SW480 (cell line): Measurements from ENCODE around the gene SSH3.
A peak's percentile ranks its signal among the peaks of the same experiment; 100 is the strongest.

Experiments used
- DNase-seq: peaks from one replicate; pipeline ENCODE4 v3.0.0-alpha.2; 2016; ENCODE audit warnings: low spot score

The SSH3 gene

DNA sequence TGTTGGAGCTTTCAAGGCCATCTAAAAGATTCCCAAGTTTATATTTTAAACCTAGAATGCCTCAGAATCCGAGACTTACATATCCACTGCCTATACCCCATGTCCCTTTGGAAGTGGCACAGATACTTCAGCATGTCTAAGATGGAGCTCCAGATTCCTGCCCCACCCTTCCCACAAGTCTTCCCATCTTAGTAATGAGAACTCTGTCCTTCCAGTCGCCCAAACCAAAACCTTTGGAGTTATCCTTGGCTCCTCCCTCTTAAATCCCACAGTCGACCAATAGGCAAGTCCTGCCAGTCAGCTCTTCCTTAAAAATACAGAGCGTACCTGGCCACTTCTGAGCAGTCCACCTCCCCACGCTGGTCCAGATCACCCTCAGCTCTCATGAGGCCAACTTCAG lies 45.7 kb downstream of the SSH3 start:
- DNase-seq, result no peak

DNA sequence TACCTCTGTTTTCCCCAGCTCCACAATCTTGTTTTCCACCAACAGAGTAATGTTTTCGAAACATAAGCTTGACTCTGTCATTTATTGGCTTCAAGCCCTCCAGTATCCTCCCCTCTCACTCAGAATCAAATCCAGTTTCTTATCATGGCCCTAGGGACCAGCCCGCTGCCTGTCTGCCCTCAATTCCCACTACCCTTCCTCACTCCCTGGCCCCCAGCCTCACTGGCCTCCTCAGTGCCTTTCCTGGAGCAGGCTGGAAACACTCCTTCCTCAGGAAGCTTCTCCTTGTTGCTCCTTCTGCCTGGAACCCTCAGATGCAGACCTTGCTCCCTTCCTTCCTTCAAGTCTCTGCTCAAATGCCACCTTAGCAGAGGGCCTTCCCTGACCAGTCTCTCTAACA lies 46.1 kb downstream of the SSH3 start:
- no peak for DNase-seq

DNA sequence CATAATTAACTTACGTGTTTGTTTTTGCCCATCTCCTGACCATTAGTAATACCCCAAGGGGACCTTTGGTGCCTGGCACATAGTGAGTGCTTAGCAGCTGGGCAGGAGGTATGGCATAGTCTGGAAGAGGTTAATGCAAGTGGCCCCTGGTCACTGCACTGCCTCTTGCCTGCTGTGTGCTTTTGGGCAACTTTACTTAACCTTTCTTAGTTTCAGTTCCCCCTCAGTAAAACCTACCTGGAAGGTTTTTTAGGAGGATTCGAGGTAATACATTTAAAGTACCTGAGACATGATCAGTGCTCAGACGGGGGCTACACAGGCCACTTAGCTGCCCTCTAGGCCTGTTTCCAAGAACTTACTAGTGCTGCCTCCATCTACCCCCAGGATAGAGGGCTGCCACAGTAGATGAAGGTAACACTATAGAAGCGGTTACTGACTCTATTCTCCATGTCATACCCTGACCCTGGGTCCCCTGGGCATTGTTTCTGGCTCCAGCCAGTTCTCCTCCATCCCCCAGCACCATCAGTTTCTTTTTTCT lies 46.7 kb downstream of the SSH3 start:
- no peak for DNase-seq

DNA sequence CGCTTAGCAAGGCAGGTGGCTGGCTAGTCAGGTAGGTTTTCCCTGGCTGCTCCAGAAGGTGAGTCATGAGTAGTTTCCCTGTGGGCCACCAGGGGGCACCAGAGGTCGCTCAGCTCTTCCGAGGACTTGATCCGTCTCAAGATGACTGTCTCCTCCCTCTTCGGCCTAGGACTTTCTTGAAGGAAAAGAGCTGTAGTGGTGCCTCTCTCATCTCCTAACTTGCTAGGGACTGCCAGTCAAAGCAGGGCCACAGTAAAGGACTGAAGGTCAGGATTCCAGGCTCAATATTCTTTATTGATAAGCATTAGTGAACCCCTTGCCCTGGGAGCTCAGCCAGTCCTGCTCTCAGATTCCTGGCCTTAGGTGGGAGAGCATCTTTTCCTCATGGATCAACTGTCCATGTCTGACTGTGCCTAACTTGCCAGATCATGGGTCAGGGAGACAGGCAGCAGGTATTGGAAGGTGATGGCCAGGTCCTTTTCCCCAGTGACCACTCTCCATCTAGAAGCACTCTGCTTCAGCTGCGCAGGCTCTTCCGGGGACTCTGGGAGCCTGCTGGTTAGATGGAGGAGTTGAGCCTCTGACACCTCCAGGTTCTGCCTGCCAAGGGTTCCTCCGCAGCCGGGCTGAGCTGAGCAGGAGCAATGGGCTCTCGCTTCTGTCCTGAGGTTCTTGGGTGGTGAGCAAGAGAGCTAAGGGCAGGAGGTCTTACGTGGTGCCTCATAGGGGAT lies 48.1 kb downstream of the SSH3 start:
- peak; percentile 74 for DNase-seq

DNA sequence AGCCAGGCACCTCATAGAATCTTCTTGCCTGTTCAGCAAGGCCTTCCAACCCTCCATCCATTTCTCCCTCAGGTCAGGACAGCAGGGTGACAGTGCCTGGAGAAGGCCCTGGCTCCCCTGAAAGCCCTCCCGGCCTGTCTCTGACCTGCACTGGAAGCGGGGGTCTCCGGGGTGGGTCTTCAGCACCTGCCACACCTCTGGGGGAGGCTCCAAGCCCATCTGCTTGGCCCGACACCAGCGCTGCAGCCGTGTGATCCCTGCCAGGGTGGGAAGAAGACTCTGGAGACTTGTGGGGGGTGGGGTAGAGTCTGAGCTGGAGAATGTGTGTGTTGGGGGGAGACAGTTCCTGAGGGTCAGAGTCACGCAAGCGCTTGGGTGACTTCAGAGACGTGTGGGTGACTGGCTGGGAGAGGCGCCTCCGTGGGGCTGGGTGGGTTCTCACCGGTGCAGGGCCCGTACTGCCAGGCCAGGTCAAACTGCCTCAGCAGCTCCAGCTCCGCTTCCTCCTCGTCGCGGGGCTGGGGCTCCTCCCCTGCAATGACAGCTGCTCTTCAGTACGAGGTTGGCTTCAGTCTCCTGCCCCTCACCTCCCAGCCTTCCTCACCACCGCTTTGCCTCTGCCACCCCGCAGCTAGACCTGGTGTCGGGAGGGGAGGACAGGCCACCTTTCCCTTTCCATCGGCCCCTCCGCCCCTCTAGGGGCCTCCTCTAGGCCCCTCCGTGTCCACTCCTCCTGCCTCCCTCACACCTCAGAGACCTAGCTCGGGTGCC lies 49.4 kb downstream of the SSH3 start:
- peak; percentile 65 for DNase-seq

DNA sequence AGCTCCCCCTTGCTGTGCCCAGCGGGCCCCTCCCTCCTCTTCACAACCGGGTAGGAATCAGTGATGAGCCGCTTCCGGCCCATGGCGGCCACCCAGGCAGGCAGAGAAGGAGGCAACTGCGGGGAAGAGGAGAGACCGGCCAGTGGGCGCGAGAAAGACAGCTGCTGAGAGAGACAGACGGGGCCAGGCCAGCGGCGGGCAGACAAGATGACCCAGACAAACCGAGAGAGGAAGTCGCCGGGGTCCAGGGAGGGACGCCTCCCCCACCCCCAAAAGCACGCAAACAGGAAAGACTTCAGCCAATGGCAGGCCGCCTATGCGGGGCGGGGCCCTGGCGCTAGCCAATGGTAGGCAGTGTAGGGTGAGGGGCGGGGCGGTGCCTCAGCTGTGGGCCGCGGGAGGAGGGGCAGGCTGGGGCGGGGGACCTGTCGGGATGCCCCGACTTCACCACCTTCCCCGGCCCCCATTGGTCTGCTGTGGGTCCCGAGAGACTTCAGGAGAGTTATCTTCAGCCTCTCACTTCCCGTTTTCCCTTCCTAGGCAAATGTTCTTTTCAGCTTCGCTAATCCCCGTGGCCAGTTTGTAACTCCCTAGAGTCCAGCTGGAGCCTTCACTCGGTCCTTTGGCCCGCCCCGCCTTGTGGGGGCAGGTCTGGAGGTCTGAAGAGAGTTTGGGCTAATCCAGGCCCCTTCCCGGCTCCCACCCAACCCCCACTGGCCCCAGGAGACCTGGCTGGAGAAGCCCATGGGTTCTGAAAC lies 50.2 kb downstream of the SSH3 start, which contains the start of gene POLD4:
TSS of gene POLD4 (minus strand) at position 230 of the 758 bp plus-strand sequence. CDS start at position 83, 147 bp downstream.
- DNase-seq, result peak; percentile 95

DNA sequence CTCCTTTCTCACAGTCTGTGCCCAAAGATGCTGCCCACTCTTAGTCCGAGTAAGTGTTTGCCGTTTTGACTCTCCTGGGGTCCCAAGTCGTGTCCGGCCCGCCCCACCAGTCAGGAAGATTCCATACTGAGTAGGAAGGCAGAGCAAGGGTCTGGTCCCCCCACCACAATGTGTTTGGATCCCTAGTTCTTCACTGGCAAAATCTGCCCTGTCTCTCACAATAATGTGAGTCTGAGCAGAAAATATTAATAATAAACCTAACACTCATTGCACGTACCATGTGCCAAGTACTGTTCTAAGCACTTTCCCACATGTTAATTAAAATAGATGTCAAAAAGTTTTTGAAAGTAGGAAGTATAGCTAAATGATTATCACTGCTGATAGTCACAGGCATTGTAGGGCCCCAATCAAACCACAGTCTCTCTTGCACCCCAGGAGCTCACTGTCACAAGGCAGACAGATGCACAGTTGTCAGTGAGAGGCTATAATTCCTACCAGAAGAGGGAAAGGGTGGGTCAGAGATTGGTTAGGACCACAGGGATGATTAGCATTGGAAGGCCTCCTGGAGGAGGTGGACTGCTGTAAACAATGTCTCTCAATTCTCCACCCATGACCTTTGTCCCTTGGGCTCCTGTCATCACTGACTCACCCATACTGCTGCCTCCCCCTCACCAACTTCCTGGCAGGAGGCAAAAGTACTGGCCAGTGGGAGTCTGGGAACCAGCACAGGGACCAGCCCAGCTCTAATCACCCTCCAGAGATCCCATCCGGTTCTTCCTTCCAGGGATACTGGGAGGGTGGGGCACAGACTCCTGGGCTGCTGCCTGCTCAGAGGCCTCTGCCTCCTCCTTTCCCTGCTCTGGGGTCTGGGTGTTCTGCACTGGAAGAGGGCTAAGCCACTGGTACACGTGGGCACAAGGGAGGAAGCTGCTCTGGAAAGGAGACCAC lies 51.0 kb downstream of the SSH3 start:
- DNase-seq, result peak; percentile 99

DNA sequence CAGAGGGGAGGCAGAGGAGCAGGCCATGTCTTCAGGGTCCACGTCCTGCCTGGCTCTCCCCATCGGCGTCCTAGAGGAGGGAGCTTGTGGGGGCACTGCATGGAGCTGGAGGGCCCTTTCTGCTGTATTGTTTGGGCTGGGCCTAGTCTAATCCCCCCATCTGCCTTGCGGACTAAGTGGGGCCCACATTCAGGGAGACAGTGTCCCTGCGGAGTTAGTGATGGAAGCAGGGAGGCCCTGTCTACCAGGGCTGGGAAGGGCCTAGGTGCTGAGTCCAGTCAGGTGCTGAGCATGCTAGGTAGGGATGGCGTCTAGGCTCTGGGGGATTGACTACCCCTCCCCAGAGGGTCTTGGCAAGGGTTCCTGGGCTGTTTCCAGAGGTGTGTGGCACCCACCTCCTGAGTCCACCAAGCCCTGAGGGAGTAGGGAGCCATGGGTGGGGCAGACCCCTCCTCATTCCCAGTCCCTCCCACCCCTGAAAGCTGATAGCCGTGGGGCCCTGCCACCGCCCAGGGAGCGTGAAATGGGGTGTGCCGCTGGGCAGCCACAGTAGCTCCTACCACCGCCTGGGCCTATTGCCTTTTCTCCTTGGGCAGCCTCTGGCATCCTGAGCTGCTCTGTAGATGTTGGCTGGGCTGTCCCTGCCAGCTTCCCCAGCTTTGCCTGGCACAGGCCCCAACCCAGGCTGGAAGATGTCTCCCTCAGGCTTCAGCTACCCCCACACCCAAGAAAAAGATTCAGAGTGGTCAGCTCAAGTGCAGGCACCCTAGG lies 51.9 kb downstream of the SSH3 start:
- no peak for DNase-seq

DNA sequence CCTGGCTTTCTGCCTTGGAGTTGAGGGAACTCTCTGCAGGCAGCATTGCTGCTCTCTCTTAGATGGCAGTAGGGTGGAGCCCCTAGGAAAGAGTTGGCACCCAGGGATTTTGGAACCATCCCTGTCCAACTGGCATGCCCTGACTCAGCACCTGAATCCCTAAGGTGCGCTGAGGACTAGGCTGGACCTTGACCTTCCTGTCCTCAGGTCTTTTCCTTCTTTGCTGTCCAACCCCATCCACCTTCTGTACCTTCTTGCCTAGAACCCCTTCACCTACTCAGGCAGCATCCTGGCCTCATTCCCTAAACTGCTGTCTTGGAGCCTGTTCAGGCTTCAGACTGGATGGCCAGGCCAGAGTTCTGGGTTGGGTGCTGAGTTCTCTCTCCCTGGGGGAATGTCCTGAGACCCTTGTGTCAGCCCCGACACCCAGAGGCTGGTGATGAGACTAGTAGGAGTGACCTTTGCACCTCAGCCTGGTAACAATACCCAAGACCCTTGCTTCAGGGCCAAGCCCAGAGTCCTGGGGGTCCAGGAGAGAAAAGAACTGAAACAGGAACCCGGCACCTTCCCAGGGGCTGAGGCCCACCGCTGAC lies 52.6 kb downstream of the SSH3 start:
- DNase-seq, result no peak

DNA sequence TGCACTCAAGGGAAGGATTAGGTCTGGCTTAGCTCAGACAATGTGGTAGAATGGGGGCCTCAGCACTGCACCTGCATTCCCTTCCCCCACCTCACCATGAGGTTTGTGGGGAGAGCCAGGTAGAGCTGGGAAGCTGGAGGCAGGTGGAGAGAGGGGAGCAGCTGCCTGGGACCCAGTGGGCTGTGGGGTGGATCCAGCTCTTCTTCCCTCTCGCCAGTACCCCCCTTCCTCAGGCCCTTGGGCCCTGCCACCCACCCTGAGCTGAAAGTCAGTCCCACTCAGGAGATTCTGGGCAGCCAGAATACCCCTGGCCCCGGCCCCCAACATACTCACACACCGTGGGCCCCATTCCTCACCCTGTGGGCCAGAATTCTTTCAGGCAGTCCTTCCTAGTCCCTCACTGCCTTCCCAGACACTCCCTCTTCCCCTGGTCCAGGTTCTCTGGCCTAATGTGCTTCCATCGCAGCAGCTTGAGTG lies 53.1 kb downstream of the SSH3 start:
- DNase-seq, result no peak

DNA sequence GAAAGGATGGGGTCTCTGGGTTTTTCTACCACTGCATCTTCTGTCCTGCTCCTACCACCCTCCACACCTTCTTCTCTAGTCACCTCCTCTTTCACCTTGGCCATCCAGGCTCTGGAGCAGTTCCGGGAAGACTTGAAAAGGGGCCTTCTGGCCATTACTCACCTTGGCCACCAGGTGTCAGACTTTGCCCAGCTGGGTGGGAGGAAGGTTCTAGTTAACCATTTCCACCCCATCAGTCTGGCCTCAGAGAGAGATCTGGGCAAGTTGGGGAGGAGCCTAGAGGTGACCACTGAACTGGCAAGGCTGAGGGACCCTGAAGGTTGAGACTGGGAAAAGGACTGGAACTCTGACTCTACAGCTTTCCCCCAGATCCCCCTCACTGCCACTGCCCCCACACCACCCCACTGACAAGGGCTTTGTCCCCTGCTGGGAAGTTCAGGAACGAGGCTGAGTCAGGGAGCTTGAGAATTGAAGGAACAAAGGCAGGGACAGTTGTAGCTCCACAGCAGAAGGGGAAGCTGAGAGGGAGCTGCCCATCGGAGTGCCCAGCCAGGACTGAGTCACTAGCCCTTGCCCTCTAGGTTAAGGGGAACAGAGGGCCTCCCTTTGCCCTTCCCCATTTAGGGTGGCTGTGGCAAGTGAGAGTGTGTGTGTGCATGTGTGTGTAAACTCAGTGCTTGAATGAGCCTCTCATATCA lies 53.7 kb downstream of the SSH3 start:
- DNase-seq, result peak; percentile 84

DNA sequence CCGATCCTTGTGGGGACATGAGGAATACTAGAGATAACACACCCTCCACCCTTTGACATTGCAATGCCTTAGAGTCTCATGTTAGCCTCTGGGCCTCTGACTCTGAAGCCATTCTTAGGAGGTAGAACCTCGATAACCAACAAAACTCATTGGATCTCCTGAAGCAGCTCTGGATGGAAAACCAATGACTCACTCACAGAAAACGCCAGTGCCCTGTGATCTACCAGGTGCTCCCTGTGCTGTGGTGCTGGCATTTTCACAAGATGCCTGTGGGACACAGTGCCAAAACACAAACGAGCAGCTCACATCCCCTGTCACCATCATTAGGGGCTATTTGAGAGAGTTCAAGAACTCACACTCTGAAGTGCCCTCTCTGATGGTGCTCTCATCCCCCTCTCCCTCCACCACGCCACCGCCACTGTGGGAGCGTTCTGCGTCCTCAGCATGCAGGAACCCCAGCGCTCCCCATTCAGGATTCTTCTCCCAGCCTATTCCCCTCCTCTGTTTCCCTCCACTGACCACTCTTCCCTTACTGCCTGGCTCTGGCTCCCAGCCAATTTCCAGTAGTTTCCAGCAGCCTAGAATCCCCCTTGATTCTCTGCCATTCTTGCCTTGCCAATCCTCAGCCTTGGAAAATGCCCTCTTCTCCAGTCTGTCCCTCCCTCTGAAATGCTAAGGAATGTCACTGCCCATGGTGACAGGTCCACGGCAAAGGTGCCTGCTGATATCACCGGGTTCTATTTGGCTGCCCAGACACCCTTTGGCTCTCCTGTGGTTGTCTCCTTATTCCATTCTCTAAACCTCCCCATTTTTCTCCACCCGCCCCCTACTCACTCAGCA lies 54.7 kb downstream of the SSH3 start:
- DNase-seq, result peak; percentile 76
